ENCODE results near the gene CCDC124. TPM values are rescaled to one million over a fixed set of nuclear protein-coding genes. Genes with fewer than 3 reads are reported as not detected.

CCDC124 gene
- total and polyA plus RNA-seq, 4 donors: 15.8 to 59.3 (median 32.1) TPM

GRCh38 chr19:17977488-17977887 lies 44.7 kb downstream of the CCDC124 start (continued):
- TF ChIP-seq CTCF (IDR thresholded peaks at IDR 0.05; ENCODE audit: low read depth, low read length, missing input control) (no peak), HNF4A (conservative IDR thresholded peaks at IDR 0.05) (no peak), RXRA (IDR thresholded peaks at IDR 0.05) (no peak)
- TF ChIP-seq, protein P1, sequence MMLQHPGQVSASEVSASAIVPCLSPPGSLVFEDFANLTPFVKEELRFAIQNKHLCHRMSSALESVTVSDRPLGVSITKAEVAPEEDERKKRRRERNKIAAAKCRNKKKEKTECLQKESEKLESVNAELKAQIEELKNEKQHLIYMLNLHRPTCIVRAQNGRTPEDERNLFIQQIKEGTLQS (IDR thresholded peaks at IDR 0.05): no peak

DNA sequence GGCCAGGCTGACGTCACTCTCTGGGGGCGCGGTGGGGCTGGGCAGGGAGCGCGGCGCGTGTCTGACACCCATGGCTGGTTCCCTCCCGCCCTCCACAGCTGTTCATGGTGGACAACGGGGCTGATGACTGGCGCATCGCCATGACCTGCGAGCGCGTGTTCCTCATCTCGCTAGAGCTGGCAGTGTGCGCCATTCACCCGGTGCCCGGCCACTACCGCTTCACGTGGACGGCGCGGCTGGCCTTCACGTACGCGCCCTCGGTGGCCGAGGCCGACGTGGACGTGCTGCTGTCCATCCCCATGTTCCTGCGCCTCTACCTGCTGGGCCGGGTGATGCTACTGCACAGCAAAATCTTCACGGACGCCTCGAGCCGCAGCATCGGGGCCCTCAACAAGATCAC lies 48.8 kb downstream of the CCDC124 start:
- no peak overlapping the region for H3K4me3 ChIP-seq (ENCODE audit: low read depth in 1 of 3, low read length in 3 of 3)
- TF ChIP-seq YY1 (IDR thresholded peaks at IDR 0.05) (no peak), JUND (IDR thresholded peaks at IDR 0.05) (no peak), GABPA (IDR thresholded peaks at IDR 0.05 in 1 of 2, conservative IDR thresholded peaks at IDR 0.05 in 1 of 2) (no peak)
- no peaks in the 10 kb centered on the region for H3K9me3 ChIP-seq (ENCODE audit: control insufficient read depth in 4 of 4, low read length in 3 of 4)
- H3K36me3 ChIP-seq (ENCODE audit: control insufficient read depth in 4 of 4, insufficient read depth in 3 of 4, low read depth in 1 of 4, low read length in 3 of 4): no peaks in the 10 kb centered on the region
- no peak overlapping the region for H3K27ac ChIP-seq (ENCODE audit: low read depth in 1 of 2, low read length in 2 of 2)
- WGBS: 94% methylated on average over 38 of the region's 38 CpGs
- no peak for DNase-seq (ENCODE audit: low spot score)
- H3K4me1 ChIP-seq (ENCODE audit: control insufficient read depth in 4 of 4, insufficient read depth in 4 of 4, low read length in 3 of 4): no peaks in the 10 kb centered on the region
- no peak overlapping the region for H3K9ac ChIP-seq (ENCODE audit: low read depth in 1 of 2, low read length in 2 of 2)
- no peaks in the 10 kb centered on the region for H3K27me3 ChIP-seq (ENCODE audit: control insufficient read depth in 4 of 4, insufficient read depth in 4 of 4, low read length in 3 of 4)

- Histone ChIP-seq H3K36me3 (ENCODE audit: control insufficient read depth in 4 of 4, insufficient read depth in 3 of 4, low read depth in 1 of 4, low read length in 3 of 4) (no peaks in the 10 kb centered on the region), H3K4me3 (ENCODE audit: low read depth in 1 of 3, low read length in 3 of 3) (no peak overlapping the region), H3K27me3 (ENCODE audit: control insufficient read depth in 4 of 4, insufficient read depth in 4 of 4, low read length in 3 of 4) (no peaks in the 10 kb centered on the region), H3K27ac (ENCODE audit: low read depth in 1 of 2, low read length in 2 of 2) (no peak overlapping the region), H3K9ac (ENCODE audit: low read depth in 1 of 2, low read length in 2 of 2) (no peak overlapping the region), H3K9me3 (ENCODE audit: control insufficient read depth in 4 of 4, low read length in 3 of 4) (no peaks in the 10 kb centered on the region), H3K4me1 (ENCODE audit: control insufficient read depth in 4 of 4, insufficient read depth in 4 of 4, low read length in 3 of 4) (no peaks in the 10 kb centered on the region)
- WGBS: 75% methylated on average over 22 of the region's 22 CpGs
- TF ChIP-seq HNF4A (conservative IDR thresholded peaks at IDR 0.05) (no peak), YY1 (IDR thresholded peaks at IDR 0.05) (no peak), JUND (IDR thresholded peaks at IDR 0.05) (no peak), NR2F2 (IDR thresholded peaks at IDR 0.05) (no peak), TAF1 (conservative IDR thresholded peaks at IDR 0.05) (no peak), FOXA1 (IDR thresholded peaks at IDR 0.05) (no peak), EGR1 (IDR thresholded peaks at IDR 0.05; ENCODE audit: low read depth in 2 of 2) (no peak), SP1 (IDR thresholded peaks at IDR 0.05) (no peak), FOXA2 (IDR thresholded peaks at IDR 0.05) (no peak), MAX (IDR thresholded peaks at IDR 0.05) (no peak), RXRA (IDR thresholded peaks at IDR 0.05) (no peak)
- TF ChIP-seq, protein P2, sequence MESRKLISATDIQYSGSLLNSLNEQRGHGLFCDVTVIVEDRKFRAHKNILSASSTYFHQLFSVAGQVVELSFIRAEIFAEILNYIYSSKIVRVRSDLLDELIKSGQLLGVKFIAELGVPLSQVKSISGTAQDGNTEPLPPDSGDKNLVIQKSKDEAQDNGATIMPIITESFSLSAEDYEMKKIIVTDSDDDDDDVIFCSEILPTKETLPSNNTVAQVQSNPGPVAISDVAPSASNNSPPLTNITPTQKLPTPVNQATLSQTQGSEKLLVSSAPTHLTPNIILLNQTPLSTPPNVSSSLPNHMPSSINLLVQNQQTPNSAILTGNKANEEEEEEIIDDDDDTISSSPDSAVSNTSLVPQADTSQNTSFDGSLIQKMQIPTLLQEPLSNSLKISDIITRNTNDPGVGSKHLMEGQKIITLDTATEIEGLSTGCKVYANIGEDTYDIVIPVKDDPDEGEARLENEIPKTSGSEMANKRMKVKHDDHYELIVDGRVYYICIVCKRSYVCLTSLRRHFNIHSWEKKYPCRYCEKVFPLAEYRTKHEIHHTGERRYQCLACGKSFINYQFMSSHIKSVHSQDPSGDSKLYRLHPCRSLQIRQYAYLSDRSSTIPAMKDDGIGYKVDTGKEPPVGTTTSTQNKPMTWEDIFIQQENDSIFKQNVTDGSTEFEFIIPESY (IDR thresholded peaks at IDR 0.05): no peak
- TF ChIP-seq, protein P3, sequence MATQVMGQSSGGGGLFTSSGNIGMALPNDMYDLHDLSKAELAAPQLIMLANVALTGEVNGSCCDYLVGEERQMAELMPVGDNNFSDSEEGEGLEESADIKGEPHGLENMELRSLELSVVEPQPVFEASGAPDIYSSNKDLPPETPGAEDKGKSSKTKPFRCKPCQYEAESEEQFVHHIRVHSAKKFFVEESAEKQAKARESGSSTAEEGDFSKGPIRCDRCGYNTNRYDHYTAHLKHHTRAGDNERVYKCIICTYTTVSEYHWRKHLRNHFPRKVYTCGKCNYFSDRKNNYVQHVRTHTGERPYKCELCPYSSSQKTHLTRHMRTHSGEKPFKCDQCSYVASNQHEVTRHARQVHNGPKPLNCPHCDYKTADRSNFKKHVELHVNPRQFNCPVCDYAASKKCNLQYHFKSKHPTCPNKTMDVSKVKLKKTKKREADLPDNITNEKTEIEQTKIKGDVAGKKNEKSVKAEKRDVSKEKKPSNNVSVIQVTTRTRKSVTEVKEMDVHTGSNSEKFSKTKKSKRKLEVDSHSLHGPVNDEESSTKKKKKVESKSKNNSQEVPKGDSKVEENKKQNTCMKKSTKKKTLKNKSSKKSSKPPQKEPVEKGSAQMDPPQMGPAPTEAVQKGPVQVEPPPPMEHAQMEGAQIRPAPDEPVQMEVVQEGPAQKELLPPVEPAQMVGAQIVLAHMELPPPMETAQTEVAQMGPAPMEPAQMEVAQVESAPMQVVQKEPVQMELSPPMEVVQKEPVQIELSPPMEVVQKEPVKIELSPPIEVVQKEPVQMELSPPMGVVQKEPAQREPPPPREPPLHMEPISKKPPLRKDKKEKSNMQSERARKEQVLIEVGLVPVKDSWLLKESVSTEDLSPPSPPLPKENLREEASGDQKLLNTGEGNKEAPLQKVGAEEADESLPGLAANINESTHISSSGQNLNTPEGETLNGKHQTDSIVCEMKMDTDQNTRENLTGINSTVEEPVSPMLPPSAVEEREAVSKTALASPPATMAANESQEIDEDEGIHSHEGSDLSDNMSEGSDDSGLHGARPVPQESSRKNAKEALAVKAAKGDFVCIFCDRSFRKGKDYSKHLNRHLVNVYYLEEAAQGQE (IDR thresholded peaks at IDR 0.05): no peak
- TF ChIP-seq, protein P1 (IDR thresholded peaks at IDR 0.05): no peak
- no peak for DNase-seq (ENCODE audit: low spot score)
Observed at GRCh38 chr19:17982430-17982829, 49.6 kb downstream of the CCDC124 start.

Data from liver (tissue), 9 donors.